ENCODE measurements around the gene TANGO6. TPM values are rescaled to one million over a fixed set of nuclear protein-coding genes. Genes with fewer than 3 reads are reported as not detected.

The TANGO6 gene
- total RNA-seq, 1 experiment from 2014 or later, result 16.7 TPM

DNA sequence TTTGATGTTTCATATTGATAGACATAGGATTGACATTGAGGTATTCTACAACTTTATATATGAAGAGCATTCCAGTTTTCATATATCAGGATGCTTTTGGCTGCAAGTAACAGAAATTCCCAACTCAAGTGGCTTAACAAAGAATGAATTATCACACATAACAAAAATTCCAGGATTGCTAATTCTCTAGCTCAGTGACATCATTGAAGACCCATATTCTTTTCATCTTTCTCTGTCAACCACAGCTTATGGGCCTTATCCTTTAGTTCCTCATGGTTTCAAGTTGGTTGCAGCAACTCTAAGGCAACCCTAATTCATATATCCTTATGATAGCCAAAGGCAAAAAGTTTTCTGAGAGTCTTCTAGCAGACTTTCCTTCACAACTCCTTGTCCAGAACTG is 170.7 kb downstream of the TANGO6 start:
- H3K4me3 ChIP-seq (ENCODE audit: insufficient read depth, low read depth, low read length), result no peak overlapping the region
- no peak for DNase-seq
- no peaks in the 10 kb centered on the region for H3K27me3 ChIP-seq (ENCODE audit: control insufficient read depth, insufficient read depth, low read length)
- no peaks in the 10 kb centered on the region for H3K36me3 ChIP-seq (replicated peaks; ENCODE audit: control insufficient read depth, insufficient read depth, low read length)

- Histone ChIP-seq H3K27me3 (ENCODE audit: control insufficient read depth, insufficient read depth, low read length) (no peaks in the 10 kb centered on the region), H3K4me3 (ENCODE audit: insufficient read depth, low read depth, low read length) (no peak overlapping the region), H3K36me3 (replicated peaks; ENCODE audit: control insufficient read depth, insufficient read depth, low read length) (no peaks in the 10 kb centered on the region)
- DNase-seq, result no peak
Observed at GRCh38 chr16:69014811-69015210, 171.5 kb downstream of the TANGO6 start.

DNA sequence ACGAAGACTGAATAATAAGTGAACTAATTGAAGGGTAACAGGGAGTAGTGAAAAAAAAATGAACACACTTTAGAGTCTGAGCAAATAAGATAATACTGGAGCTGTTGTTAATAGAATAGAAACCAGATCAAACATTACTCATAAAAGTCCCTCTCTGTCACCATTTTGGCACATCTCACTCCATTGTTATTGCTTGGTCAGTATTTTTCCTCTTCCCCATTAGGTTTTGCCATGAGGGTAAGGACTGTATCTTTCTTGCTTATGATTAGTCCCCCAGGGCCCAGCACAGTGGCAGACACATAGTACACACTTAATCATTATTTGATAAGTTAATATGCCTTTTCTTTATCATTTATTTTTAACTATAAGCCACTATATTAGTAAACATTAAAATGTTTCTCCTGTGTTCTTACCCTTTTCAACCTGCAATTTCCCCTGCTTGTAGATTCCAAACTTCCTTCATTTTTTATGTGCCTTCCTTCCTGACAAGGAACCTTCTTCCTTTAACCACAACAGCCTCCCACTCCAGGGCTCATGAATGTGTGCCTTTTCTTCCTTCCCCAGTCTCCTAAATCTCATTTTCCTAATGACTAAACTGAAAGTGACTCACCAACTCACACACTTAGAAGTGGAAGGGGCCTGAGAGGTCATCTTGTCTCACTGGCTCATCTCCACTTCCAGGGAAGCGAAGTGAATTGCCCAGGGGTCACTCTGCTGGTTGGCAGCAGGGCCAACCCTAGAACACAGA is 173.9 kb downstream of the TANGO6 start:
- Histone ChIP-seq H3K27me3 (ENCODE audit: control insufficient read depth, insufficient read depth, low read length) (no peaks in the 10 kb centered on the region), H3K36me3 (replicated peaks; ENCODE audit: control insufficient read depth, insufficient read depth, low read length) (no peaks in the 10 kb centered on the region), H3K4me3 (ENCODE audit: insufficient read depth, low read depth, low read length) (no peak overlapping the region)
- DNase-seq, result no peak

DNA sequence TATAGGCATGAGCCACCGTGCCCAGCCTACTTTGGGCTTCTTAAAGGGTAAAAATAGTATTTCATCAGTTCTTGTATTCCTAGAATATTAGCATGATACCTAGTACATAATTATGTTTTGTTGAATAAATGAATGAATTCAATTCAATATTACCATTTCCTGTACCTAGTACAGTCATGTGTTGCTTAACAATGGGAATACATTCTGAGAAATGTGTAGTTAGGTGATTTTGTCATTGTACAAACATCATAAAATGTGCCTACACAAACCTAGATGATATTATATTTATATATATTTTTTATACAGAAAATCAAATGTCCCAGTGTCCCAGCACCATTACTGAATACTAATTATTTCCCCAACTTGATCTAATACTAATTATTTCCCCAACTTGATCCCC is 176.5 kb downstream of the TANGO6 start:
- H3K27me3 ChIP-seq (ENCODE audit: control insufficient read depth, insufficient read depth, low read length), result no peaks in the 10 kb centered on the region

DNA sequence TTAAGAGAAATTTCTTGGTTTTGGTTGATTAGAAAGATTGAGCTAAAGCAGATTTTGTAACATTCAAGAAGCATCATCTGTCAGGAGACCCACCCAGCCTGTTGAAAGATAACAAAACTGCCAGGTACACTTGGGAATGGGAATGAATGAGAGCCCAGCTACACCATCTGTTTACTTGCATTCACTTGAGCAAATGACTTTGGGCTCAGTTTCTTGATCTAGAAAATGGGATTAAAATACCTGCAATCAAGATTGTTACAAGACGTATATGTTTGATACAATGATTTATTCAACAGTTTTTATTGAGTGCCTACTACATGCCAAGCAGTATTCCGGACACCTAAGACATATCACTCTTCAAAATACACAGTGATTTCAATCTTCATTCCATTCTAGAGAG is 185.8 kb downstream of the TANGO6 start:
- H3K4me3 ChIP-seq (ENCODE audit: insufficient read depth, low read depth, low read length), result no peak overlapping the region
- no peaks in the 10 kb centered on the region for H3K36me3 ChIP-seq (replicated peaks; ENCODE audit: control insufficient read depth, insufficient read depth, low read length)
- H3K27me3 ChIP-seq (ENCODE audit: control insufficient read depth, insufficient read depth, low read length), result no peaks in the 10 kb centered on the region
- DNase-seq, result no peak

More for the DNA sequence above, 176.5 kb downstream of the TANGO6 start:
- DNase-seq, result no peak
- no peaks in the 10 kb centered on the region for H3K36me3 ChIP-seq (replicated peaks; ENCODE audit: control insufficient read depth, insufficient read depth, low read length)
- no peak overlapping the region for H3K4me3 ChIP-seq (ENCODE audit: insufficient read depth, low read depth, low read length)

DNA sequence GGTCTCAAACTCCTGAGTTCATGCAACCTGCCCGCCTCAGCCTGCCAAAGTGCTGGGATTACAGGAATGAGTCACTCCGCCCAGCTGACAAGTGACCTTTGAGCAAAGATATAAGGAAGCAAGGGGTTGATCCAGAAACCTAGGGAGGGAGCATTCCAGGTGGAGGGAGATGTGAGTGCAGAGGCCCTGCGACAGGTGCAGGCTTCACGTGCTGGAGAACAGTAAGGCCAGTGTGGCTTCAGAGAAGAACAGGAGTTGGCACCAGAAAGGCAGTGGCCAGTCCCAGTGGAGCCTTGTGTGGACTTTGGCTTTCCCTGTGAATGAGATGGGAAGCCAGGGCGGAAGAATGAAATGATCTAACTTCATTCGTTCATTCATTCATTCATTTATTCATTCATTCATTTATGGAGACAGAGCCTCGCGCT is 188.6 kb downstream of the TANGO6 start:
- no peak for DNase-seq
- no peaks in the 10 kb centered on the region for H3K27me3 ChIP-seq (ENCODE audit: control insufficient read depth, insufficient read depth, low read length)
- H3K36me3 ChIP-seq (replicated peaks; ENCODE audit: control insufficient read depth, insufficient read depth, low read length), result 0 out of 2 replicates have a peak, but pooled peaks cover 1% of the 10 kb centered on the region
- H3K4me3 ChIP-seq (ENCODE audit: insufficient read depth, low read depth, low read length), result no peak overlapping the region

- no peaks in the 10 kb centered on the region for H3K27me3 ChIP-seq (ENCODE audit: control insufficient read depth, insufficient read depth, low read length)
- H3K36me3 ChIP-seq (replicated peaks; ENCODE audit: control insufficient read depth, insufficient read depth, low read length), result 0 out of 2 replicates have a peak, but pooled peaks cover 1% of the 10 kb centered on the region
- no peak for DNase-seq
- no peak overlapping the region for H3K4me3 ChIP-seq (ENCODE audit: insufficient read depth, low read depth, low read length)
Observed at GRCh38 chr16:69033151-69033949, 190.0 kb downstream of the TANGO6 start.

DNA sequence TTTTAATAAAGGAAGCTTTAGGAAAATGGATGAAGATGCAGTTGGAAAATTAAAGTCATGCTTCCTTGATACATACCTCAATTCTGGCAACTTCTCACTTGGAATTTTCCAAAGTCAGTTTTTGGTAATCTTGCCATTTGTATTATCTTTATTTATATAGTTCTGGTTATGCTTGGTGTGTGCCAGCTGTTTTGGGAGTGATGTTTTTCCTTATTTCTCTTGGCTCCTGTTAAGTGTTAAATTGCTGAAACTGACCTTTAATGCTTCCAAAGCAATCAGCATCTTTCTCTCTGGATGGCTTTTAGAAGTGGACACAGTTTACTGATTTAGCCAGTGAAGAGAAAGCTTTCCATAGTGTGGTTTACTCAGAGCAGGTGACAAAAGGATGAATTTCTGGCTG is 192.0 kb downstream of the TANGO6 start:
- DNase-seq, result no peak
- Histone ChIP-seq H3K4me3 (ENCODE audit: insufficient read depth, low read depth, low read length) (no peak overlapping the region), H3K36me3 (replicated peaks; ENCODE audit: control insufficient read depth, insufficient read depth, low read length) (0 out of 2 replicates have a peak, but pooled peaks cover 1% of the 10 kb centered on the region), H3K27me3 (ENCODE audit: control insufficient read depth, insufficient read depth, low read length) (no peaks in the 10 kb centered on the region)

- Histone ChIP-seq H3K4me3 (ENCODE audit: insufficient read depth, low read depth, low read length) (no peak overlapping the region), H3K27me3 (ENCODE audit: control insufficient read depth, insufficient read depth, low read length) (no peaks in the 10 kb centered on the region), H3K36me3 (replicated peaks; ENCODE audit: control insufficient read depth, insufficient read depth, low read length) (peaks cover 1% of the 10 kb centered on the region; the same call in 1 of the 2 replicates)
- no peak for DNase-seq
Observed at GRCh38 chr16:69036399-69037091, 193.2 kb downstream of the TANGO6 start.

- Histone ChIP-seq H3K4me3 (ENCODE audit: insufficient read depth, low read depth, low read length) (no peak overlapping the region), H3K36me3 (replicated peaks; ENCODE audit: control insufficient read depth, insufficient read depth, low read length) (peaks cover 1% of the 10 kb centered on the region; the same call in 1 of the 2 replicates), H3K27me3 (ENCODE audit: control insufficient read depth, insufficient read depth, low read length) (no peaks in the 10 kb centered on the region)
- DNase-seq, result no peak
Observed at GRCh38 chr16:69037373-69038160, 194.2 kb downstream of the TANGO6 start.

- Histone ChIP-seq H3K27me3 (ENCODE audit: control insufficient read depth, insufficient read depth, low read length) (no peaks in the 10 kb centered on the region), H3K36me3 (replicated peaks; ENCODE audit: control insufficient read depth, insufficient read depth, low read length) (peaks cover 1% of the 10 kb centered on the region; the same call in 1 of the 2 replicates)
- DNase-seq, result no peak
Observed at GRCh38 chr16:69039333-69039941, 196.1 kb downstream of the TANGO6 start.

DNA sequence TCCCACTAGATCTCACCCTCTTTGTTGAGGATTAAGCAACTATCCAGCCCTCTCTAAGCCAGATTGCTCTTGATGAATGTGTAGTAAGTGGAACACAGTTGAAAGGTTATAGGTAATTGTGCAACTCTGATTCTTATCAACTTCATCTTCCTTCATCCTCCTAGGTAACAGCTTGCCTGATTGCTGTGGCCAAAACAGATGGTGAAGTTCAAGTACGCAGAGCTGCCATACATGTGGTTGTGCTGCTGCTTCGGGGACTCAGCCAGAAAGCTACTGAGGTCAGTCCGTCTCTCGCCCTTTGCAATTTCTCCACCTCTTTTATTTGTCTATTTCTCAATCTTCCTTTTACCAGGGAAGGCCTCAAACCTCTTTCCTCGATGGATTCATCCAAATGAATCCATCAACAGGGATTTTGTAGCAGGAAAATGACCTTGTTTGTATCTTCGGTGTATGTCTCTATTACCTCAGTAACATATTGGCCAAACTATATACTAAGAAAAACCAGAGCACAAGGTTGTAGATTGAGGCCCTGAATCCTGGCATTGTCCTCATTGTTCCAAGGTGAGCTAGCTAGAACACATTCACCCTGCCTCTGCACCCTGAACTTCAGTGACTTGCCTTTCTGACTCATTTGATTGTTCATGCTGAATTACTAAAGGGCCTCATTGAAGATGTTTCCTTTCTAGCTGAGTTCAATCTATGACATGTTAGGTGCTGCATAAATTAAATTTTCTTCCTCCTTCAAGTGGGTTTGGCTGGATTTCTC is 197.0 kb downstream of the TANGO6 start:
- H3K4me3 ChIP-seq (ENCODE audit: insufficient read depth, low read depth, low read length), result no peak overlapping the region
- H3K27me3 ChIP-seq (ENCODE audit: control insufficient read depth, insufficient read depth, low read length), result no peaks in the 10 kb centered on the region
- DNase-seq, result no peak
- H3K36me3 ChIP-seq (replicated peaks; ENCODE audit: control insufficient read depth, insufficient read depth, low read length), result no peaks in the 10 kb centered on the region; the same call in 1 of the 2 replicates

More at GRCh38 chr16:69039333-69039941, 196.1 kb downstream of the TANGO6 start:
- no peak overlapping the region for H3K4me3 ChIP-seq (ENCODE audit: insufficient read depth, low read depth, low read length)

Measured in H7 (cell line).